Central memory CD8-positive, alpha-beta T cell (primary cell): Measurements from ENCODE around the gene RGS6.
"Not testable (repeated sequence)": the region's sequence is repeated elsewhere in the genome, so short reads cannot be mapped to it uniquely, and the experiment has no call there.

Source experiments
- ATAC-seq: fragments of 150-1000 bp; cut with Tn5 transposase; replicated peaks from 2 replicates; pipeline ENCODE4 v1.10.0; 2022; ENCODE audit warnings: mild to moderate bottlenecking, moderate FRiP score, moderate number of reproducible peaks; ENCODE audit not compliant: poor library complexity, severe bottlenecking; ENCODE audit errors: extremely low read depth
- DNase-seq, 2 donors: peaks; one replicate each; pipeline ENCODE4 v3.0.0; 2021; ENCODE audit warnings: low spot score in 2 of 2
- H3K27ac Mint-ChIP-seq: one replicate; pipeline ENCODE4 v1.8.0; 2022; ENCODE audit warnings: low read depth, mild to moderate bottlenecking, moderate library complexity, mixed read lengths
- H3K27me3 Mint-ChIP-seq: one replicate; pipeline ENCODE4 v1.8.0; 2022; ENCODE audit warnings: mixed read lengths
- H3K36me3 Mint-ChIP-seq: one replicate; pipeline ENCODE4 v1.8.0; 2022; ENCODE audit warnings: mild to moderate bottlenecking, moderate library complexity, mixed read lengths; ENCODE audit not compliant: insufficient read depth
- H3K4me1 Mint-ChIP-seq: one replicate; pipeline ENCODE4 v1.8.0; 2022; ENCODE audit warnings: mixed read lengths
- H3K4me3 Mint-ChIP-seq: one replicate; pipeline ENCODE4 v1.8.0; 2022; ENCODE audit warnings: mild to moderate bottlenecking, moderate library complexity, mixed read lengths
- H3K9me3 Mint-ChIP-seq: one replicate; pipeline ENCODE4 v1.8.0; 2022; ENCODE audit warnings: mixed read lengths

RGS6 gene

DNA sequence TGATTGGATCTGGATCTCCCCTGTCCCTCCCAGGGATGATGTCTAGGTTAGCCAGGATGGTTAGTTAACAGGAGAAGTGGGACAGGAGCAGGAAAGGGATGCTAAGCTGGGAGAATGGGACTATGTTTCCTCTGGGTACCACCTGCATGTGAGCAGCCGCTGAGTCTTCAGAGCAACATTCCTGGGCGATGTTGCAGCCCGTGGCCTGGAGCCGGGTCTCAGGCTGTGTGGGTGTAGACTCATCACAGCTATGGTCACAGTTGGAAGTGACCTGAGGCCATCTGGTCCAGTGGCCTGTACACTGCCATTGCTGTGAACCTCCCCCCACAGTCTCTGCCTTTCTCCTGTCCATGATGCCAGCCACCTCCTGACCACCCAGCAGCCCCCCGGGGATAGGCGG lies 539.1 kb downstream of the RGS6 start:
- Mint-ChIP-seq H3K9me3 (peaks cover 5% of the 10 kb centered on the region), H3K4me3 (no peak overlapping the region), H3K36me3 (no peaks in the 10 kb centered on the region), H3K27me3 (no peaks in the 10 kb centered on the region), H3K4me1 (peaks cover 4% of the 10 kb centered on the region), H3K27ac (no peak overlapping the region)
- DNase-seq = no peak
- no peak for ATAC-seq

DNA sequence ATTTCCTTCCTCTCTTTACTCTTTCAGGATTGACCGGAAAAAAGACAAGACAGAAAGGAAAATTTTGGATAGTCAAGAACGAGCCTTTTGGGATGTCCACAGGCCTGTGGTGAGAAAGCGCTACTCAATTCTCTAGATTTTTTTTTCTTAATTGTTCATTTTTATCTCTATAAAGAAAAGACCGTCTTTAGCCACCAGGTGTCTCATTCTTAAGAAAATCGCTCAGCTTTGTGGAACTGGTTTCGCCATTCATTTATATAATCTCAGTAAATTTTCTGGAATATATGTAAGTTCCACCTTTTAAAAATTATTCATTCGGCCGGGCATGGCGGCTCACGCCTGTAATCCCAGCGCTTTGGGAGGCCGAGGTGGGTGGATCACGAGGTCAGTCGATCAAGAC lies 540.6 kb downstream of the RGS6 start:
- no peak for DNase-seq
- H3K4me3 Mint-ChIP-seq = no peak overlapping the region

DNA sequence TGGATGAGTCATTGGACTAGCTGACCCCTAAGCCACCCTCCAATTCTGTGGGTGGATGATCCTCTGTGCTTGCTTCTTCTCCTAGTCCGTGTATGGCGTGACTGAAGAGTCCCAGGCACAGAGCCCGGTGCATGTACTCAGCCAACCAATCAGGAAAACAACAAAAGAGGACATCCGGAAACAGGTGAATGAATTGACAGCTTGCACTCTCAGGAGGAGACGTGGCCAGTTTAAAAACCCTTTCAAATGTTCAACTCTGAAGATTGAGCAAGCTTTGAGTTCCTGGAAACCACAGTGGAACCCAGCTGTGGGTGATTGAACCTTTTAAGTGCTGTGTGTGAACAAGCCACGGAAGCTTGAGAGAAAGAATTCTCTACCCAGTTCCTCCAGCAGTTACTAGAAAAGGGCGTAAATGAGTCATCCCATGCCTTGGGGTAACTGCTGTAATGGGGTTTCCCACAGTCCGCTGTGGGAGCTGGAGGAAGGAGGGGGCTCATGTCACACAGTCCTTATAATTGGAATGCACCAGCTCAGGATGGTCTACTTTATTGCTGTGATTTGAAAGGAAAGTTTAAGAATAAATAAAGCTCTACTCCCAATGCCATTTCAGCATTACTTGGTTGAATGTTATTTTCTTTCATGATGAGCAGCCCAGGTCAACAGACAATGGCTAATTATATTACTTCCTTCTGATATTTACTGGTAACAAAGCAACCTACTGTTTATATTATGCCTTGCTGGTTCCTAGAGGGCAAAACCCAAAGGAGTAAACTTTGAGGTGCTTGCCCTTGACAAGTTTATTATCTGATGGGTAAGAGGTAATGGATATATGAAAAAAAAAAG lies 544.6 kb downstream of the RGS6 start:
- DNase-seq (no peak), ATAC-seq (peak; percentile 63)
- peak overlapping the region; percentile 41 for H3K27ac Mint-ChIP-seq
- H3K4me3 Mint-ChIP-seq = peak overlapping the region; percentile 54
- no peaks in the 10 kb centered on the region for H3K27me3 Mint-ChIP-seq
- no peaks in the 10 kb centered on the region for H3K9me3 Mint-ChIP-seq
- peaks cover 15% of the 10 kb centered on the region for H3K4me1 Mint-ChIP-seq
- no peaks in the 10 kb centered on the region for H3K36me3 Mint-ChIP-seq

More for the DNA sequence above, 540.6 kb downstream of the RGS6 start:
- Mint-ChIP-seq H3K36me3 (no peaks in the 10 kb centered on the region), H3K27ac (no peak overlapping the region), H3K9me3 (no peaks in the 10 kb centered on the region), H3K4me1 (peaks cover 15% of the 10 kb centered on the region), H3K27me3 (no peaks in the 10 kb centered on the region)
- no peak for ATAC-seq

DNA sequence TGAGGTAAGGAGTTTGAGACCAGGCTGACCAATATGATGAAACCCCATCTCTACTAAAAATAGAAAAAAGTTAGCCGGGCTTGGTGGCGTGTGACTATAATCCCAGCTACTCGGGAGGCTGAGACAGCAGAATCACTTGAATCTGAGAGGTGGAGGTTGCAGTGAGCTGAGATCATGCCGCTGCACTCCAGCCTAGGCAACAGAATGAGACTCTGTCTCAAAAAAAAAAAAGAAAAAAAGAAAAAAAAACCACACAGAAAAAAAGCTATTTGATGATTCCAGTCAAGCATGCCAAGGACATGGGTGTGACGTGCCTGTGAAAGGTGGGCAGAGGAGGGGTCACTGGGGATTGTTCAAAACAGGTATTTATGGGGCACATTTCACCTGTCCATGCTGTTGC lies 545.3 kb downstream of the RGS6 start:
- not testable (repeated sequence) for ATAC-seq

DNA sequence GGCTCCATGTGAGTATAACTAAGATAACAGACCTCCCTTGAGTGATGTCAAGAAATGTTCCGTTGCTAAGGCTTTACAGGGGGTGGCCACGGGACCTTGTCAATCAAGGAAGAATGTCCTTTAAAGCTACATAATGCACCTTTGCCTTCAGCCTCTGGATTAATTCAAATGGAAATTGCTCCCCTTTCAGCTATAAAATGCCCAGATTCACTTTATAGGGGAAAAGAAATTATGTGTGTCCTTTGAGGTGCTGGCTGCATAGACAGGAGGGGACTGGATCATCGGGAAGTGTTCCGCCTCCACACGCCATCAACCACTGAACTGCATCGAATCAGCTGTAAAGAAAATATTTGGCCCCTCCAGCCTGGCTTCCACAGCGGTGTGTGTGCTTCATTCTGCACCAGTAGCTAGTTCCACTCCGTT lies 546.3 kb downstream of the RGS6 start:
- Mint-ChIP-seq H3K4me1 (peaks cover 15% of the 10 kb centered on the region), H3K27me3 (no peaks in the 10 kb centered on the region), H3K27ac (no peak overlapping the region), H3K4me3 (no peak overlapping the region), H3K36me3 (no peaks in the 10 kb centered on the region), H3K9me3 (no peaks in the 10 kb centered on the region)
- no peak for DNase-seq
- ATAC-seq = no peak

More for the DNA sequence above, 545.3 kb downstream of the RGS6 start:
- H3K27ac Mint-ChIP-seq, H3K4me3 Mint-ChIP-seq, H3K9me3 Mint-ChIP-seq, DNase-seq, H3K36me3 Mint-ChIP-seq, H3K27me3 Mint-ChIP-seq: not testable (repeated sequence)
- H3K4me1 Mint-ChIP-seq = peaks cover 15% of the 10 kb centered on the region

DNA sequence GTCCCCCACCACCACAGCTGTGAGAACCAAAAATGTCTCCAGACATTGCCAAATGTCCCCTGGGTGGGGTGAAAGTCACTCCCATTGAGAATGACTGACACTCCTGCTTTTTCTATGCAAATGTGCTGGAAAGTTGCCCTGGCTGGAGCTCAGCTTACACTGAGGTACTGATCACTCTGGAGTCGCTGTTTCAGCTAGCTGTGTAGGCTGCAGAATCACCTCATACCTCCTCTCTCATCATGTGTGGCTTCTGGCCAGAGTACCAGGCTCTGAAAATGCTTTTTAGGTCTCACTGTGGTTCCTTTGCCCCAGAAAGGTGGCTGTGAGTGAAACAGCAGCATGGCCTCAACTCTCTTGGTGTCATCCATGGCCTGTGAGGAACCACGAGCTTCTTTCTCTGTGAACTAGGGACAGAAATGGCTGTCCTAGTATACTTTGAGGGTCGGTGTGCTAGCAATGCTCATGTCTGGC lies 547.3 kb downstream of the RGS6 start:
- Mint-ChIP-seq H3K4me3 (no peak overlapping the region), H3K9me3 (no peaks in the 10 kb centered on the region), H3K27ac (no peak overlapping the region), H3K27me3 (no peaks in the 10 kb centered on the region), H3K4me1 (peaks cover 15% of the 10 kb centered on the region), H3K36me3 (no peaks in the 10 kb centered on the region)
- ATAC-seq (no peak), DNase-seq (no peak)

DNA sequence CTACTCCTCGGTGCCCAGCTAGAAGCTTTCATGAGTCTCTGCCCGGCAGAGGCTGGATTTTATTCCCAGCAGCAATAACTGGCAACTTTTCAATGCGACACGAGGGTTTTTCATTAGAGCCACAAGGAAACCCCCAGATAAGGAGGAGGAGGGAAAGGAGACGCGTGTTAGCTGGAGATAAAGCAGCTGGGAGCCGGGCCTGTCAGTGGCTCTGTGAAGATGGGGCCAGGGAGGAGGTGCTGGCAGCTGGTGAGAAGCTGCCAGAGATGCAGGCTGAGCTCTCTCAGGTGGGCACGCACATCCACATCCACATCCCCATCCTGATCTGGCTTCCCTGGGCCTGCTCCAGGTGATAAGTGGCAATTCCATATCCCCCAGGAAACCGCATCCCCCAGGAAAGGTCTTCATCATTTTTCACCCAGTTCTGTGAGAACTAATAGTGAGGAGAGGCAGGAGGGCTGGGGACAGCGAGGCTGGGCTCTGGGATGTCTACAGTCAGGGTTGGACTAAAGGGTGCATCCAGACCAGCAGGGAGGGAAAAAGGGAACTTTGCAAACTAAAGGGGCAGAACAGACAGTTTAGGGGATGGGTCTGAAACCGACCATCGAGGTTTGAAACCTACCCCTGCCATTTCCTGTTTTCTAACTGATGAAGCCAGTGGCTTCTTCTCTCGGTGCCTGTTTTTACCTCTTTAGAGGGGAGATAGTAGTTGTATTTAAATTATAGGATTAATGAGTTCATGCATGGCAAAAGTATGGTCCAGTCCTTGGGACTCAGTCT lies 548.4 kb downstream of the RGS6 start:
- Mint-ChIP-seq H3K27ac (no peak overlapping the region), H3K9me3 (no peaks in the 10 kb centered on the region), H3K27me3 (no peaks in the 10 kb centered on the region), H3K4me1 (peaks cover 15% of the 10 kb centered on the region), H3K4me3 (no peak overlapping the region), H3K36me3 (no peaks in the 10 kb centered on the region)
- ATAC-seq = no peak
- DNase-seq = no peak

DNA sequence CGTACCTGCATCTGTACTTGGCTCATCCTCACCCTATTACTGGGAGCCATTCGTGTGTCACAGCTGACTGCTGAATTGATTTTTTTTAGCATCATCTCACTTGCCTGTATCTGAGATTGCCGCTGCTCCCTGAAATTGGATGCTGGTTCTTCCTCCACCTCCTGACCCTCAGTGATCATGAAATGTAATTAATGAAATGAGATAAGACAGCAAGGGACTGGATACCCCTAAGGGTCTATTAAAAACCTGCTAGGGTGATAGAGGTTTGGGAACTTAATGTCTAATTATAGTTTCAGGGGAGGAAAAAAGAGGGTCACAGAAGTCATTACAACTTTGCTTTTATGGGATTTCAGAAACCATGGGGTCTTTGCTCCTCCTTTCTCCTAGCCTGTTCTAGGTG lies 551.1 kb downstream of the RGS6 start:
- Mint-ChIP-seq H3K27me3 (no peaks in the 10 kb centered on the region), H3K4me1 (no peaks in the 10 kb centered on the region)
- no peak for ATAC-seq

DNA sequence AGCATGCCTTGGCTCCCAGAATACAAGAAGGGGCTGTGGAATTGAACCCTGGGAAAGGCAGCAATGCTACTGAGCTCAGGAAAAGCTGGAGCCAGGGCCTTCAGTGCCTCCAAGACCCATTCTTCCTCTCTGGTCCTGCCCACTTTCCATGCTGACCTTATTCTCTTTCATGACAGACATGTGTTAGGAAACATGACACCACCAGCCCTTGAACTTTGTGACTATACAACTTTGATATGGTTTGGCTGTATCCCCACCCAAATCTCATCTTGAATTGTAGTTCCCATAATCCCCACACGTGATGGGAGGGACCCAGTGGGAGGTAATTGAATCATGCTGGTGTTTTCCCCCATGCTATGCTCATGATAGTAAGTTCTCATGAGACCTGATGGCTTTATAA lies 553.5 kb downstream of the RGS6 start:
- H3K27ac Mint-ChIP-seq = no peak overlapping the region
- no peaks in the 10 kb centered on the region for H3K4me1 Mint-ChIP-seq
- no peak overlapping the region for H3K4me3 Mint-ChIP-seq
- no peaks in the 10 kb centered on the region for H3K36me3 Mint-ChIP-seq
- DNase-seq (no peak), ATAC-seq (no peak)
- H3K27me3 Mint-ChIP-seq = peaks cover 18% of the 10 kb centered on the region
- peaks cover 6% of the 10 kb centered on the region for H3K9me3 Mint-ChIP-seq

More for the DNA sequence above, 551.1 kb downstream of the RGS6 start:
- DNase-seq = no peak
- Mint-ChIP-seq H3K36me3 (no peaks in the 10 kb centered on the region), H3K4me3 (no peak overlapping the region), H3K9me3 (no peaks in the 10 kb centered on the region), H3K27ac (no peak overlapping the region)

DNA sequence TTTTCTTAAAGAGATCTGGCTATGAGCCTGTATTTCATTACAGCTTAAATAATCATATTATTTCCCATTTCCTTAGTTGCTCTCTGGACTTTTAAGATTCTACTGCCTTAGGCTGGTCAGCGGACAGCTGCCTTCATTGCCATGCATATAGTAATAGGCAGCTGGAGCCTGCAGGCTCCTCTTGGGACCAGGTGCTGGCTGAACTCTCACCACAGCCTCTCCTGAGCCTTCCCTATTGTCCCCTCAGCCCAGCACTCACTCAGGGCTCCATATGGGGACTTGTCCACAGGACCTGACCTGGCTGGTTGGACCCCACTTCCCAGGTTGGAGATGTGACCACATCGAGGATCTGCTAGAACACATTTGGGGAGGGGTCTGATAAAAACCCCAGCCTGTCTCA lies 556.3 kb downstream of the RGS6 start:
- no peak overlapping the region for H3K27ac Mint-ChIP-seq
- no peaks in the 10 kb centered on the region for H3K4me1 Mint-ChIP-seq
- peaks cover 6% of the 10 kb centered on the region for H3K9me3 Mint-ChIP-seq
- DNase-seq = no peak
- H3K27me3 Mint-ChIP-seq = peaks cover 20% of the 10 kb centered on the region
- no peaks in the 10 kb centered on the region for H3K36me3 Mint-ChIP-seq
- no peak for ATAC-seq
- H3K4me3 Mint-ChIP-seq = no peak overlapping the region

DNA sequence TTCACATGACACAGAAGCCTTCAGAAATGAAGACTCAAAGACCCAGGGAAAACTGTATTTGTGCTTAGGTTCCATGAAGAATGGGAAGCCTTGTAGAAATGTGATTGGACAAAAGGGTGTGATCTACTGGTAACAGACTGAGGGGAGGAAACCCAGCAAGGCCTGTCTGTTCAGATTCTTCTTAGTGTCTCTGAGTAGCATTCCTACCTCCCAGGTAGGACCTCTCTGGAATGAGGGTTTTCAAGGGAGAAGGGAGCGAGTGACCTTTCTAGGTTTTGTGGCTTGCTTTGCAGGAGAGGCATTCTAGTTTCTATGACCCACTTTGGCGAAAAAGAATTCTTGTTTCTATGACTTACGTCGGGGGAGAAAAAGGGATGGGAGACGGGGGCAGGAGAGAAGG lies 560.0 kb downstream of the RGS6 start:
- H3K27ac Mint-ChIP-seq = no peak overlapping the region
- ATAC-seq (no peak), DNase-seq (no peak)
- H3K36me3 Mint-ChIP-seq = no peaks in the 10 kb centered on the region
- no peaks in the 10 kb centered on the region for H3K4me1 Mint-ChIP-seq
- peaks cover 29% of the 10 kb centered on the region for H3K27me3 Mint-ChIP-seq
- H3K4me3 Mint-ChIP-seq = no peak overlapping the region
- H3K9me3 Mint-ChIP-seq = peaks cover 6% of the 10 kb centered on the region

DNA sequence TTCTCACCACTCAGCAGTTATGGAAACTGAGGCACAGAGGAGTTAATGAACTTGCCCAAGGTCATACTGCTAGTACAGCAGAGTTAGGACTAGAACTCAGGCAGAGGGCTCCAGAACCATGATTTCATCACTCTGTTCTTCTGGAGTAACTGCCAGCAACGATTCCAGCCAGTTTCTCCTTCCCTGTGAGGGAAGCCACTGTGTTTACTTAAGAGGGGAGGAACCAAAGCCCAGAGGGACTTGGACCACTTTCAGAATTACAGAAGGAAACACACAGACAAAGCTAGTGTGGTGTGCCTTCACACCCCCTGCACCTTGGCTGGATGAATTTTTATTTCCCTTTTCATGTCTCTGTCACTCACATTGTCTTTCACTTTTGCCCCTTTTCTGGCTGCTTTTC lies 563.4 kb downstream of the RGS6 start:
- Mint-ChIP-seq H3K4me1 (no peaks in the 10 kb centered on the region), H3K27me3 (peaks cover 31% of the 10 kb centered on the region), H3K27ac (no peak overlapping the region), H3K9me3 (no peaks in the 10 kb centered on the region), H3K4me3 (no peak overlapping the region), H3K36me3 (no peaks in the 10 kb centered on the region)
- ATAC-seq (no peak), DNase-seq (no peak)

DNA sequence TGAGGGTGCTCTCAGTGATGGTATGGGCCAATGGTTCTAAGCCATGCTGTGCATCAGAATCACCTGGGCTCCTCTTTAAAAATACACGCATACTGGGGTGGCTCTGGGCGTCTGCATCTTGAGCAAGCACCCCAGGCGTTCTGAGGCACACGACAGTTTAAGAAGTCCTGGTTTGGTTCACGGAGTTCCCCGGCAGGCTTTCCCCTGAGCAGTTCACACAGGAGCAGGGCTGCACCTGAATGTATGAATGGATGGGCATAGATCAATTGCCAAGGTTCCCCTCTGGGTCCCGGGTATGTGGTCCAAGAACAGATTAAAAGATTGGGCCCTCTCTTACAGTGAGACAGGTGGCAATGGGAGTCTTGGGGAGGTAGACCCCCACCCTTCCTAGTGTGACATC lies 566.4 kb downstream of the RGS6 start:
- H3K36me3 Mint-ChIP-seq = peaks cover 2% of the 10 kb centered on the region
- ATAC-seq (no peak), DNase-seq (no peak)
- H3K27me3 Mint-ChIP-seq = peaks cover 40% of the 10 kb centered on the region
- H3K4me1 Mint-ChIP-seq = no peaks in the 10 kb centered on the region
- H3K27ac Mint-ChIP-seq = no peak overlapping the region
- H3K4me3 Mint-ChIP-seq = no peak overlapping the region
- H3K9me3 Mint-ChIP-seq = no peaks in the 10 kb centered on the region
